ENCODE results near the gene AHCY.
"Not testable (repeated sequence)": the region's sequence is repeated elsewhere in the genome, so short reads cannot be mapped to it uniquely, and the experiment has no call there.

DNA sequence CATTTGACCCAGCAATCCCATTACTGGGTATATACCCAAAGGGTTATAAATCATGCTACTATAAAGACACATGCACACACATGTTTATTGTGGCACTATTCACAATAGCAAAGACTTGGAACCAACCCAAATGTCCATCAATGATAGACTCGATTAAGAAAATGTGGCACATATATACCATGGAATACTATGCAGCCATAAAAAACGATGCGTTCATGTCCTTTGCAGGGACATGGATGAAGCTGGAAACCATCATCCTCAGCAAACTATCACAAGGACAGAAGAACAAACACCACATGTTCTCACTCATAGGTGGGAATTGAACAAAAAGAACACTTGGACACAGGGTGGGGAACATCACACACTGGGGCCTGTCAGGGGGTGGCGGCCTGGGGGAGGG lies 25.1 kb upstream of the AHCY start:
- TF ChIP-seq, protein P1, sequence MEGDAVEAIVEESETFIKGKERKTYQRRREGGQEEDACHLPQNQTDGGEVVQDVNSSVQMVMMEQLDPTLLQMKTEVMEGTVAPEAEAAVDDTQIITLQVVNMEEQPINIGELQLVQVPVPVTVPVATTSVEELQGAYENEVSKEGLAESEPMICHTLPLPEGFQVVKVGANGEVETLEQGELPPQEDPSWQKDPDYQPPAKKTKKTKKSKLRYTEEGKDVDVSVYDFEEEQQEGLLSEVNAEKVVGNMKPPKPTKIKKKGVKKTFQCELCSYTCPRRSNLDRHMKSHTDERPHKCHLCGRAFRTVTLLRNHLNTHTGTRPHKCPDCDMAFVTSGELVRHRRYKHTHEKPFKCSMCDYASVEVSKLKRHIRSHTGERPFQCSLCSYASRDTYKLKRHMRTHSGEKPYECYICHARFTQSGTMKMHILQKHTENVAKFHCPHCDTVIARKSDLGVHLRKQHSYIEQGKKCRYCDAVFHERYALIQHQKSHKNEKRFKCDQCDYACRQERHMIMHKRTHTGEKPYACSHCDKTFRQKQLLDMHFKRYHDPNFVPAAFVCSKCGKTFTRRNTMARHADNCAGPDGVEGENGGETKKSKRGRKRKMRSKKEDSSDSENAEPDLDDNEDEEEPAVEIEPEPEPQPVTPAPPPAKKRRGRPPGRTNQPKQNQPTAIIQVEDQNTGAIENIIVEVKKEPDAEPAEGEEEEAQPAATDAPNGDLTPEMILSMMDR (IDR thresholded peaks at IDR 0.05): not testable (repeated sequence)
- not testable (repeated sequence) for TF ChIP-seq POLR2A (IDR thresholded peaks at IDR 0.05)

Data from tibial nerve (tissue), 3 donors.